Activated T-cell treated with anti-CD3 and anti-CD28 coated beads, Interleukin-2, amount 50 U/mL, for 4 hours (primary cell): Measurements from ENCODE around the gene PRKD3. TPM values are rescaled to one million over a fixed set of nuclear protein-coding genes. Genes with fewer than 3 reads are reported as not detected.
A peak's percentile ranks its signal among the peaks of the same experiment; 100 is the strongest.

Experiments used
- ATAC-seq, 2 donors: fragments of 200-7000 bp; cut with Tn5 transposase; one replicate each; pipeline ENCODE4 v1.10.0; 2021
- DNase-seq: peaks from one replicate; pipeline ENCODE4 v3.0.0-alpha.2; 2020
- H3K27me3 Mint-ChIP-seq: one replicate; pipeline ENCODE4 v1.8.0; 2021; ENCODE audit warnings: low read depth, mixed read lengths
- H3K36me3 Mint-ChIP-seq: one replicate; pipeline ENCODE4 v1.8.0; 2022; ENCODE audit warnings: mixed read lengths; ENCODE audit not compliant: insufficient read depth
- H3K4me1 Mint-ChIP-seq: one replicate; pipeline ENCODE4 v1.8.0; 2021; ENCODE audit warnings: low read depth, mixed read lengths
- H3K4me3 Mint-ChIP-seq: one replicate; pipeline ENCODE4 v1.8.0; 2021; ENCODE audit warnings: mild to moderate bottlenecking, moderate library complexity, mixed read lengths
- H3K9me3 Mint-ChIP-seq: one replicate; pipeline ENCODE4 v1.8.0; 2021; ENCODE audit warnings: mixed read lengths
- total RNA-seq, 3 donors: library from RNA; stranded (reverse); gene quantifications; one replicate each; pipeline ENCODE4 v1.2.1, GENCODE V29; 2021

PRKD3 gene
- total RNA-seq, 3 donors from 2014 or later, result 39.8 to 66.9 (median 48.4) TPM

- H3K4me1 Mint-ChIP-seq, result no peaks in the 10 kb centered on the region
- no peaks in the 10 kb centered on the region for H3K9me3 Mint-ChIP-seq
- no peak overlapping the region for H3K4me3 Mint-ChIP-seq
- peaks cover 4% of the 10 kb centered on the region for H3K27me3 Mint-ChIP-seq
- ATAC-seq, result no peak
- H3K36me3 Mint-ChIP-seq, result no peaks in the 10 kb centered on the region
- DNase-seq, result no peak
Observed at GRCh38 chr2:37332560-37332959, 7.9 kb upstream of the PRKD3 start.

GRCh38 chr2:37330681-37331080, 6.0 kb upstream of the PRKD3 start:
- H3K4me3 Mint-ChIP-seq, result no peak overlapping the region
- DNase-seq (no peak), ATAC-seq (no peak)
- peaks cover 14% of the 10 kb centered on the region for H3K27me3 Mint-ChIP-seq
- peaks cover 4% of the 10 kb centered on the region for H3K4me1 Mint-ChIP-seq
- no peaks in the 10 kb centered on the region for H3K36me3 Mint-ChIP-seq
- H3K9me3 Mint-ChIP-seq, result no peaks in the 10 kb centered on the region

- peaks cover 24% of the 10 kb centered on the region for H3K4me1 Mint-ChIP-seq
- DNase-seq, result no peak
- H3K4me3 Mint-ChIP-seq, result no peak overlapping the region
- H3K27me3 Mint-ChIP-seq, result peaks cover 11% of the 10 kb centered on the region
- peaks cover 2% of the 10 kb centered on the region for H3K36me3 Mint-ChIP-seq
- ATAC-seq, result no peak
- H3K9me3 Mint-ChIP-seq, result no peaks in the 10 kb centered on the region
Observed at GRCh38 chr2:37326866-37327634, 2.4 kb upstream of the PRKD3 start.

- no peak for DNase-seq
- H3K36me3 Mint-ChIP-seq, result peaks cover 2% of the 10 kb centered on the region
- H3K9me3 Mint-ChIP-seq, result no peaks in the 10 kb centered on the region
- H3K4me1 Mint-ChIP-seq, result peaks cover 31% of the 10 kb centered on the region
- no peak for ATAC-seq
- H3K27me3 Mint-ChIP-seq, result peaks cover 11% of the 10 kb centered on the region
- H3K4me3 Mint-ChIP-seq, result peak overlapping the region; percentile 37
Observed at GRCh38 chr2:37326285-37326684, 1.7 kb upstream of the PRKD3 start.

GRCh38 chr2:37325625-37326071, 1.0 kb upstream of the PRKD3 start:
- H3K4me3 Mint-ChIP-seq, result peak overlapping the region; percentile 84
- peaks cover 11% of the 10 kb centered on the region for H3K27me3 Mint-ChIP-seq
- H3K9me3 Mint-ChIP-seq, result no peaks in the 10 kb centered on the region
- H3K36me3 Mint-ChIP-seq, result peaks cover 2% of the 10 kb centered on the region
- H3K4me1 Mint-ChIP-seq, result peaks cover 33% of the 10 kb centered on the region
- ATAC-seq, result no peak
- no peak for DNase-seq

- no peak for DNase-seq
- ATAC-seq, result no peak
- Mint-ChIP-seq H3K9me3 (no peaks in the 10 kb centered on the region), H3K36me3 (peaks cover 2% of the 10 kb centered on the region), H3K27me3 (peaks cover 11% of the 10 kb centered on the region), H3K4me3 (peak overlapping the region; percentile 94), H3K4me1 (peaks cover 38% of the 10 kb centered on the region)
Observed at GRCh38 chr2:37324536-37324785, 172 bp downstream of the PRKD3 start.

GRCh38 chr2:37323781-37324535, 675 bp downstream of the PRKD3 start:
- H3K9me3 Mint-ChIP-seq, result no peaks in the 10 kb centered on the region
- H3K27me3 Mint-ChIP-seq, result peaks cover 11% of the 10 kb centered on the region
- ATAC-seq (peak; percentile 11 to 14), DNase-seq (peak; percentile 42)
- H3K36me3 Mint-ChIP-seq, result peaks cover 2% of the 10 kb centered on the region
- peaks cover 40% of the 10 kb centered on the region for H3K4me1 Mint-ChIP-seq
- H3K4me3 Mint-ChIP-seq, result peak overlapping the region; percentile 94

GRCh38 chr2:37323176-37323780, 1.4 kb downstream of the PRKD3 start:
- H3K36me3 Mint-ChIP-seq, result peaks cover 6% of the 10 kb centered on the region
- DNase-seq, result no peak
- H3K4me3 Mint-ChIP-seq, result peak overlapping the region; percentile 94
- H3K27me3 Mint-ChIP-seq, result peaks cover 11% of the 10 kb centered on the region
- ATAC-seq, result no peak
- peaks cover 47% of the 10 kb centered on the region for H3K4me1 Mint-ChIP-seq
- no peaks in the 10 kb centered on the region for H3K9me3 Mint-ChIP-seq

- peak overlapping the region; percentile 53 for H3K4me3 Mint-ChIP-seq
- H3K27me3 Mint-ChIP-seq, result peaks cover 11% of the 10 kb centered on the region
- DNase-seq (no peak), ATAC-seq (no peak)
- H3K4me1 Mint-ChIP-seq, result peaks cover 56% of the 10 kb centered on the region
- H3K36me3 Mint-ChIP-seq, result peaks cover 14% of the 10 kb centered on the region
- no peaks in the 10 kb centered on the region for H3K9me3 Mint-ChIP-seq
Observed at GRCh38 chr2:37322368-37322767, 2.3 kb downstream of the PRKD3 start.

GRCh38 chr2:37321029-37321682, 3.5 kb downstream of the PRKD3 start:
- H3K27me3 Mint-ChIP-seq, result peaks cover 3% of the 10 kb centered on the region
- peaks cover 18% of the 10 kb centered on the region for H3K36me3 Mint-ChIP-seq
- H3K9me3 Mint-ChIP-seq, result no peaks in the 10 kb centered on the region
- DNase-seq, result no peak
- no peak for ATAC-seq
- H3K4me1 Mint-ChIP-seq, result peaks cover 56% of the 10 kb centered on the region
- H3K4me3 Mint-ChIP-seq, result no peak overlapping the region

- DNase-seq (no peak), ATAC-seq (no peak)
- Mint-ChIP-seq H3K9me3 (no peaks in the 10 kb centered on the region), H3K4me1 (peaks cover 55% of the 10 kb centered on the region), H3K4me3 (no peak overlapping the region), H3K27me3 (no peaks in the 10 kb centered on the region), H3K36me3 (peaks cover 22% of the 10 kb centered on the region)
Observed at GRCh38 chr2:37319754-37320609, 4.7 kb downstream of the PRKD3 start.

- peaks cover 61% of the 10 kb centered on the region for H3K4me1 Mint-ChIP-seq
- H3K36me3 Mint-ChIP-seq, result peaks cover 21% of the 10 kb centered on the region
Observed at GRCh38 chr2:37318401-37318800, 6.2 kb downstream of the PRKD3 start.

GRCh38 chr2:37317746-37318145, 6.9 kb downstream of the PRKD3 start:
- H3K4me3 Mint-ChIP-seq, result peak overlapping the region; percentile 20
- no peak for DNase-seq
- peaks cover 19% of the 10 kb centered on the region for H3K36me3 Mint-ChIP-seq
- no peaks in the 10 kb centered on the region for H3K27me3 Mint-ChIP-seq
- peaks cover 62% of the 10 kb centered on the region for H3K4me1 Mint-ChIP-seq
- no peaks in the 10 kb centered on the region for H3K9me3 Mint-ChIP-seq
- ATAC-seq, result peak; percentile 54 to 62

More at GRCh38 chr2:37318401-37318800, 6.2 kb downstream of the PRKD3 start:
- Mint-ChIP-seq H3K27me3 (no peaks in the 10 kb centered on the region), H3K9me3 (no peaks in the 10 kb centered on the region), H3K4me3 (no peak overlapping the region)
- ATAC-seq (peak; percentile 41 to 59), DNase-seq (no peak)
